Prostate gland (tissue), 2 donors: Measurements from ENCODE around the gene GBP3.

Source experiments
- POLR2A ChIP-seq: fragments of 450-650 bp; IDR thresholded peaks from one replicate; pipeline ENCODE4 v1.6.1; 2016; ENCODE audit warnings: antibody characterized with exemption, mild to moderate bottlenecking
- POLR2AphosphoS5 ChIP-seq: sonication (generic); formaldehyde crosslinking; IDR thresholded peaks from one replicate; pipeline ENCODE4 v1.6.1; 2017; ENCODE audit warnings: antibody characterized with exemption
- TF ChIP-seq, protein P1 (sequence below), 4 experiments: fragments of 200-600 bp in 2 of 4; fragments of 450-650 bp in 2 of 4; sonication (generic) in 2 of 4; IDR thresholded peaks; 1 replicate in 3 of 4; 2 replicates in 1 of 4; pipeline ENCODE4 v1.5.1; 2016 to 2019; ENCODE audit warnings: antibody characterized with exemption in 4 of 4, mild to moderate bottlenecking in 2 of 4, moderate library complexity in 2 of 4

DNA sequence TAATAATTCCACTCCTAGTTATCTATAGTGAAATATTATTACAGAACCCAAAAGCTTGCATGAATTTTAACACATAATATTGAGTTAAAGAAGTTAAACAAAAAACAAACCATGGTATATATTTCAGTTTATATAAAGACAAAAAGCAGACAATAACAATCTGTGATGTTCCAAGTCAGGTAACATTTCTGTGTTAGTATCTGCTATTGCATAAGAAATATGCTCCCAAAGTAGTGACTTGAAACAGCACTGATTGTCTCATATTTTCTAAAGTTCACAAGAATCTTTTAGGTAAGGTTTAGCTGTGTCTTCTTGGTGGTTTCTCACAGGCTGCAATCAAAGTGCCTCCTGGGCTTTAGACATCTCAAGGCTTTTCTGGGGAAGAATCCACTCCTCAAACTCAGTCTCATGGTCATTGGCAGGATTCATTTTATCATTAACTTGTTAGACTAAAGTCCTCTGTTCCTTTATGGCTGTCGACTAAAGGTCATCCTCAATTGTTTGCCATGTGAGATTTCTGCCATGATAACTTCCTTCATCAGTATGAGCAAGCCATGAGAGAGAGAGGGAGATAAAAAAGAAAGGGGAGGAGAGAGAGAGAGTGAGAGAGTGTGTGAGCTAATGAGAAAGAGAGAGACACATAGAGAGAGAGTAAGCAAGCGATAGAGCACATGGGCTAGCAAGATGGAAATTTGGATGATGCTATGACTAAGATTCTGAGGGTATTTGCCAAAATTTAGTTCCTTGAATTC, 22.5 kb upstream of the GBP3 start:
- TF ChIP-seq, protein P1, sequence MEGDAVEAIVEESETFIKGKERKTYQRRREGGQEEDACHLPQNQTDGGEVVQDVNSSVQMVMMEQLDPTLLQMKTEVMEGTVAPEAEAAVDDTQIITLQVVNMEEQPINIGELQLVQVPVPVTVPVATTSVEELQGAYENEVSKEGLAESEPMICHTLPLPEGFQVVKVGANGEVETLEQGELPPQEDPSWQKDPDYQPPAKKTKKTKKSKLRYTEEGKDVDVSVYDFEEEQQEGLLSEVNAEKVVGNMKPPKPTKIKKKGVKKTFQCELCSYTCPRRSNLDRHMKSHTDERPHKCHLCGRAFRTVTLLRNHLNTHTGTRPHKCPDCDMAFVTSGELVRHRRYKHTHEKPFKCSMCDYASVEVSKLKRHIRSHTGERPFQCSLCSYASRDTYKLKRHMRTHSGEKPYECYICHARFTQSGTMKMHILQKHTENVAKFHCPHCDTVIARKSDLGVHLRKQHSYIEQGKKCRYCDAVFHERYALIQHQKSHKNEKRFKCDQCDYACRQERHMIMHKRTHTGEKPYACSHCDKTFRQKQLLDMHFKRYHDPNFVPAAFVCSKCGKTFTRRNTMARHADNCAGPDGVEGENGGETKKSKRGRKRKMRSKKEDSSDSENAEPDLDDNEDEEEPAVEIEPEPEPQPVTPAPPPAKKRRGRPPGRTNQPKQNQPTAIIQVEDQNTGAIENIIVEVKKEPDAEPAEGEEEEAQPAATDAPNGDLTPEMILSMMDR (IDR thresholded peaks at IDR 0.05): no peak
- TF ChIP-seq POLR2A: no peak
- TF ChIP-seq POLR2AphosphoS5: no peak
